Thyroid gland (tissue), 4 donors: ENCODE measurements around the gene FEM1B. TPM values are rescaled to one million over a fixed set of nuclear protein-coding genes. Genes with fewer than 3 reads are reported as not detected.

Experiments used
- DNase-seq, 2 donors: peaks; one replicate each; pipeline ENCODE4 v3.0.0-alpha.2; 2019
- H3K27ac ChIP-seq, 3 donors: fragments of 200-600 bp; sonication (generic); 1 replicate in 2 of 3; 2 replicates in 1 of 3; pipeline ENCODE4 v1.5.1; 2016 to 2019; ENCODE audit warnings: mild to moderate bottlenecking in 1 of 3, moderate library complexity in 1 of 3
- H3K27me3 ChIP-seq: fragments of 200-600 bp; sonication (generic); one replicate; pipeline ENCODE4 v1.5.1; 2019
- H3K36me3 ChIP-seq, 2 donors: fragments of 200-600 bp; sonication (generic); one replicate each; pipeline ENCODE4 v1.5.1; 2016 to 2019
- H3K4me1 ChIP-seq, 2 donors: fragments of 200-600 bp; sonication (generic); one replicate each; pipeline ENCODE4 v1.5.1; 2017 to 2019
- H3K4me3 ChIP-seq, 3 donors: fragments of 200-600 bp; sonication (generic); replicated peaks in 1 of 3; 1 replicate in 2 of 3; 2 replicates in 1 of 3; pipeline ENCODE4 v1.5.1; 2016; ENCODE audit warnings: mild to moderate bottlenecking in 1 of 3
- H3K9me3 ChIP-seq: fragments of 200-600 bp; sonication (generic); one replicate; pipeline ENCODE4 v1.5.1; 2017
- CTCF ChIP-seq, 6 experiments: fragments of 200-600 bp in 3 of 6; fragments of 450-650 bp in 3 of 6; sonication (generic) in 3 of 6; IDR thresholded peaks; one replicate each; pipeline ENCODE4 v1.5.1; 2016 to 2019; ENCODE audit warnings: antibody characterized with exemption in 6 of 6, mild to moderate bottlenecking in 2 of 6, inconsistent platforms in 1 of 6, moderate library complexity in 1 of 6
- POLR2A ChIP-seq, 2 donors: fragments of 450-650 bp; IDR thresholded peaks; one replicate each; pipeline ENCODE4 v1.6.1; 2017; ENCODE audit warnings: antibody characterized with exemption in 2 of 2, mild to moderate bottlenecking in 2 of 2, moderate library complexity in 1 of 2
- WGBS, 2 donors: methylation state at CpG; one replicate each; pipeline ENCODE4 v1.1.5; 2017; 5-methylcytosine and 5-hydroxymethylcytosine counted together
- intact Hi-C: fragments of 100-400 bp; cut with DNase I; formaldehyde crosslinking; loops from one replicate; pipeline ENCODE4 v1.15.1; 2023
- total RNA-seq, 4 donors: library from RNA; depleted of rRNA; stranded (reverse); fragments of >200 nt; gene quantifications; one replicate each; pipeline ENCODE4 v1.2.3, GENCODE V29; 2016

The FEM1B gene
- total RNA-seq, 4 donors from 2014 or later: 43.2 to 60.4 (median 45.2) TPM

DNA sequence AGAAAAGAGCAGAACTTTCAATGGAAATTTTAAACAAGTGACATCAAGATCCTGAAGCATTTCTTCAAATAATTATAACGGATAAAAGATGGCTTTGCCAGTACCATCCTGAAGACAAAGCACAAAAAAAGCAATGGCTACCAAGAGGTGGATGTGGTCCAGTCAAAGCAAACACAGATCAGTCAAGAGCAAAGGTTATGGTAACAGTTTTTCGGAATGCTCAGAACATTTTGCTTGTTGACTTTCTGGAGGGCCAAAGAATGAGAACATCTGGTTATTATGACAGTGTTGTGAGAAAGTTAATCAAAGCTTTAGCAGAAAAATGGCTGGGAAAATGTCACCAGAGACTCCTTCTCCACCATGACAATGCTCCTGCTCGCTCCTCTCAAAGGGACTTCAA, 31.5 kb downstream of the FEM1B start:
- DNase-seq: no peak
- Histone ChIP-seq H3K4me1 (peaks cover 0 to 10% of the 10 kb centered on the region in 2 donors), H3K27me3 (no peaks in the 10 kb centered on the region), H3K36me3 (no peaks in the 10 kb centered on the region), H3K4me3 (no peak overlapping the region), H3K27ac (no peak overlapping the region), H3K9me3 (no peaks in the 10 kb centered on the region)
- 67 to 70% methylated on average over 3 of the region's 3 CpGs for WGBS, 2 donors
- intact Hi-C loops: loop anchor here (5.0 kb wide), 2 partner anchors 73 to 243 kb away; no protein-coding TSS in a partner anchor
- TF ChIP-seq POLR2A (IDR thresholded peaks at IDR 0.05) (no peak), CTCF (IDR thresholded peaks at IDR 0.05) (no peak)

DNA sequence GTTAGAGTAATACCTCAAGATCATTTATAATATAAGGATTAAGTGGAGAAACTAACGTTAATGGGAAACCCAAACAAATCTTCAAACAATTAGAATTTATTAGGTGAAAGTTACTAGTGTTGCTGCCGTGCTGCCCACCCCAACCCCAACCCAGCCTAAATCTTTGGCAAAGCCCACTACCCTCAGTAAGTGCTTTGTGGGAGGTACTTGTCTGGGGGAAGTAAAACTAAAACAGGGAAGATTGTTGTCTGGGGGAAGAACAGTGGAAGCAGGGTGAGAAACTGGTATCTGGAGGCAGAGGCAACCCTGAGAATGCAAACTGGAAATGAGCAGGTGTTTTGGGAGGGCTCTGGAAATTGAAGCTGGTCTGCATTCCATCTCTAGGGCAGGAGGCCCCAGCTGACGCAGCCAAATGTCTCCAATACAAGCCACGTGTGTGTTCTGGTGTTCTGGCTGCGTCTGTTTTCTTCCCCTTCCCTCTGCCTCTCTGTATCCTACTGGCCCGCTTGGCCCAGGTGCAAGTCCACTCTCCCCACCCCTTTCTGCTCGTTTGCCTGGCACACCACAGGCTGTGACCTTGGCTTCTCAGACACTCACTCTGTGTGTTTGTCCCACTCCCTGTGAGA, 32.7 kb downstream of the FEM1B start:
- peaks cover 0 to 10% of the 10 kb centered on the region in 2 donors for H3K4me1 ChIP-seq
- intact Hi-C loops: no loop called here
- DNase-seq: peak in 1 of 2 donors; percentile 33
- TF ChIP-seq CTCF (IDR thresholded peaks at IDR 0.05): no peak
- TF ChIP-seq POLR2A (IDR thresholded peaks at IDR 0.05): no peak
- H3K4me3 ChIP-seq: no peak overlapping the region
- H3K36me3 ChIP-seq: no peaks in the 10 kb centered on the region
- H3K9me3 ChIP-seq: no peaks in the 10 kb centered on the region
- 71 to 84% methylated on average over 7 of the region's 7 CpGs for WGBS, 2 donors
- H3K27ac ChIP-seq: peak overlapping the region in 1 of 3 donors; percentile 71
- no peaks in the 10 kb centered on the region for H3K27me3 ChIP-seq

DNA sequence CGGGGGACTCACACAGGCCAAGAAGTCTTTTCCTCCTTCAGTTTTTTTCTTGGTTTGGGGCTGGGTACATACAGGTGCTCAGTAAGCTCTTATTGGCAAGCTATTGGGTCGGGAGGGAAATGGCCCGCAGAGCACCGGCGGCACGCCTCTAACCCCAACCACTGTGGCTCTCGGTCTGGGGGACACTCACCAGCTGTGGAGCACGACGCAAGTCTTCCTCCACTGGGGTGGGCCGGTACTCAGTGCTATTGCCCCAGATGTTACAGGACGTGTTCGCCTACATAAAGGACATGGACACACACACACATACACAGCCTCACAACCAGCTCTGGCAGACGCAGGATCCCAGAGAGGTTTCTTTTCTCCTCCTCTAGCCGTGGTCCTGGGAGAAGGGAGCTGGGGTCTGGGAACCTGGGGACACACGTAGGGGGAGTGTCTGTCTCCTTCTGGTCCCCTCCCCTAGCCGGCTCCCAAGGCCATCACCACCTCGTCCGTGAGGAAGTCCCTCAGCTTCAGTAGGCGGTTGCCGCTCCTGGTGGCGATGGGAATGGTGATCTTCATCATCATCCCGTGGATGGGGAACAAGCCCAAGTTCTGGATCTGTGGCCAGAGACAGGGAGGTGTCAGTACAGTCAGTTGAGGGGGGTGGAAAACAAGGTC, 33.4 kb downstream of the FEM1B start:
- H3K4me1 ChIP-seq: peaks cover 0 to 10% of the 10 kb centered on the region in 2 donors
- H3K27me3 ChIP-seq: no peaks in the 10 kb centered on the region
- H3K9me3 ChIP-seq: no peaks in the 10 kb centered on the region
- no peak for DNase-seq
- 89 to 94% methylated on average over 19 to 21 of the region's 22 CpGs for WGBS, 2 donors
- intact Hi-C loops: no loop called here
- H3K4me3 ChIP-seq: no peak overlapping the region
- no peaks in the 10 kb centered on the region for H3K36me3 ChIP-seq
- no peak overlapping the region for H3K27ac ChIP-seq
- no peak for TF ChIP-seq POLR2A (IDR thresholded peaks at IDR 0.05)
- no peak for TF ChIP-seq CTCF (IDR thresholded peaks at IDR 0.05)

DNA sequence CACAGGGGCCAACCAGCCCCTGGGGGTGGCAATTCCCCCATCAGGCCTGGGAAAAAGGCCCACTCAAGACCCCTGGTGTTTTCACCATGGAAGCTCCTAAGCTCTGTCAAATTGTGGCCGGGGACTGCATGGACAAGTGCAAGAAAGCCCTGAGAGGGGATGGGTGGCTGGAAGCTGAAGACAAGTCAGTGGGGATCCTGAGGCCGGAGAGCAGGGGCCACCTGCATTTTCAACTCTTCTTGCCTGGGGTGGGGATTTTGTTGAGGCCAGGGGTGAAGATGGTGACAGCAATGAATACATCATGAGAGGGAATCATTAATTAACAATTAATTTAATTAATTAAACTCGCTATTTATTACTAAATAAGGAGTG, 33.9 kb downstream of the FEM1B start:
- Histone ChIP-seq H3K36me3 (no peaks in the 10 kb centered on the region), H3K4me1 (peaks cover 0 to 10% of the 10 kb centered on the region in 2 donors), H3K4me3 (no peak overlapping the region), H3K9me3 (no peaks in the 10 kb centered on the region), H3K27ac (no peak overlapping the region), H3K27me3 (no peaks in the 10 kb centered on the region)
- TF ChIP-seq POLR2A (IDR thresholded peaks at IDR 0.05) (no peak), CTCF (IDR thresholded peaks at IDR 0.05) (no peak)
- intact Hi-C loops: no loop called here
- WGBS, 2 donors: 87 to 98% methylated on average over 3 of the region's 3 CpGs
- no peak for DNase-seq

DNA sequence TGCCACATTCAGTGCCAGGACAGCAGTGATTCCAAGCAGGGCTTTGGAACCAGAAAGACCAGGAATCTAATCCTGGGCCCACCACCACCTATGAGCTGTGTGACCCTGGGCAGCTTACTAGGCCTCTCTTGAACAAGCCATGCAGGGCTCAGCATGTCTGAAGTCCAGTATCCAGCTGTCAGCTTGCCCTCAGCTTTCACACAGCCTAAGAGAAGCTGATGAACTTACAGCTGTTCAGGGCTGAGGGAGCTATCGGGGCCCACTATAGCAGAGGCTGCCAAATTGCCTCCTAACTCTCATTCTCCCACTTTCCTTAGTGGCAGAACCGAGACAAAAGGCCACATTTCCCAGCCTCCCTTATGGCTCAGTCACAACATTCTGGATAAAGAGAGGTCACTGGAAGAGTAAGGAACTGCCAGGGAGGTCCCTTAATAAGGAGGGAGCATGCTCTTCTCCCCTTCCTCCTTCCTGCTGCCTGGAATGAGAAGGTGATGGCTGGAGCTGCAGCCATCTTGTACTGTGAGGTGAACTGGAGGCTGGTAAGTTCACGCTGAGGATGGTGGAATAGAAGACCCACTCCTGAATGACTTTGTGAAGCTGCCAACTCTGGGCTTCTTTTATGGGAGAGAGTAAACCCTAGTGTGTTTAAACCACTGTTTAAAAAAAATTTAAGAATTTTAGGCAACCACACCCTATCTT, 34.5 kb downstream of the FEM1B start:
- 85 to 89% methylated on average over 3 of the region's 3 CpGs for WGBS, 2 donors
- DNase-seq: no peak

More for the DNA sequence above, 34.5 kb downstream of the FEM1B start:
- TF ChIP-seq CTCF (IDR thresholded peaks at IDR 0.05) (no peak), POLR2A (IDR thresholded peaks at IDR 0.05) (no peak)
- H3K4me3 ChIP-seq: no peak overlapping the region
- no peaks in the 10 kb centered on the region for H3K9me3 ChIP-seq
- H3K27ac ChIP-seq: no peak overlapping the region
- H3K4me1 ChIP-seq: peaks cover 0 to 10% of the 10 kb centered on the region in 2 donors
- intact Hi-C loops: no loop called here
- no peaks in the 10 kb centered on the region for H3K36me3 ChIP-seq
- H3K27me3 ChIP-seq: no peaks in the 10 kb centered on the region
